Stimulated activated CD4-positive, alpha-beta T cell treated with anti-CD3 and anti-CD28 coated beads, Interleukin-2, amount 100 ng/mL, for 48 hours (primary cell): ENCODE results near the gene SPON2.

Experiments
- DNase-seq, 2 donors: peaks; one replicate each; pipeline ENCODE4 v3.0.0-alpha.2; 2020

SPON2 gene

DNA sequence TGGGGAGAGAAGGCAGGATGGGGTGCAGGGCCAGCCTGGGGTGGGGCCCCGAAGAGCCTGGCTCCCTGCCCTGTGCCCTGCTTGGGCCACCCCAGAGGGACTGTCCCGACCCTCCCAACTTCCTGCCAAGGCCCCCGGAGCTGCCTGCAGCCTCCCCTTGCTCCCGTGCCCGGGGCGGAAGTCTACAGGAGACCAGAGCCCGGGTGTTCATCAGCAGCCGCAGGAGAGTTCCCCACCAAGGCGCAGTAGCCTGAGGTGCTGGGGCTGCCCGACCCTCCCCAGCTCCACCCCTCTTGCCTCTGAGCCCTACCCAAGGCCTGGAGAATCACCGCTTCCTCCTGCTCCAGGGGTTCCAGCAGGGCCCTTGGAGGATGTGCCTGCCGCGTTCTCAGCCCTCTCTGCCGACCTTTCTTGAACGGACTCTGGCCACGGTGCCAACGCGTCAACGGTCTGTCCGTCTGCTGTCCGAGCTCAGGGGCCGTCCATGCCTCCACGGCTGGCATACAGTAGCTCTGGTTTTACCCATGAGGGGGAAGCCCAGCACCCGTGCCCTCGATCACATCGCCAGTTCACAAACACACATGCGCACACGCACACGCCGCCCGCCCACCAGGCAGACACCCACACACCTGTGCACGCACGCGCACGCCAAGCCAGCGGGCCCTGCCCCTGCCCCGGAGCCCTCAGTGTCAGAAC lies 36.0 kb upstream of the SPON2 start:
- DNase-seq = no peak

DNA sequence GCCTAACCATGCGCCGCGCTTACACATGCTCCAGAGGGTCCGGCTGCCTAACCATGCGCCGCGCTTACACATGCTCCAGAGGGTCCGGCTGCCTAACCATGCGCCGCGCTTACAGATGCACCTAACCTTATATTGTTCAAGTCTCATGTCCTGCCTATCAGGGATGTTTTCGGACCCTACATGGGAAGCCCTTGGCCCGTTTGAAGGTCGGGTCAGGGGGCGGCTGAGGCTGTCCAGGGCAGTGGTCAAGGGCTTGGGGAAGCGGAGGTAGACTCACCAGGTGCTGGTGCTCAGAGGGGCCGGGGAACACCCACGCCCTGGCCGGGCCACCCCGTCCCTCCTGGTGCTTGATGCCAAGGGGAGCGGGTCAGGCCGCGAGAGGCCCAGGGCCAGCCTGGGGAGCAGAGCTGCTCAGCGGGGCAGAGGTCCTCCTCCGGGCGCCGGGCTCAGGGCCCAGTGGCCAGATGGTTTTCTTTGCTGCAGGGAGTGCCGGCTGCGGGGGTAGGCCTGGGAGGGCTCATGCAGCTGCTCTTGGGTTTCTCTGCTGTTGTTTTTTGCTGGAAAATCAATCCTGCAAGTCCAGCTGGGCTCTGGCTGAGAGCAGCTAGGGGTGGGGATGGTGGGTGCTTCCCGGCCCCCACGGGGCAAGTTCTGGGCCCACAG lies 35.4 kb upstream of the SPON2 start:
- DNase-seq = no peak

DNA sequence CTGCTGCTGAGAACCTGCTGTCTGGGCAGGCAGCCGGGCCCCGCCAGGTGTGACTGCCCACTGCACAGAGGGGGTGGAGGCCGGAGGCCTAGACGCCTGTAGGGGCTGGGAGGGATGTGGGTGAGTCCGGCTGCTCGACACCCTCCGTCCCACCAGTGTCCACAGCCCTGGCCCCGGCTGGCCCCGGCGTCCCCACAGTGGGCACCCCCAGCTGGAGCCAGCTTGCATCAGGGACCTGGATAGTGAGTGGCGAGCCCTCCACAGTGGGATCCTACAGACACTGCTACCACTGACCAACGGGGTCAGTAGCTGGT lies 34.7 kb upstream of the SPON2 start:
- no peak for DNase-seq

DNA sequence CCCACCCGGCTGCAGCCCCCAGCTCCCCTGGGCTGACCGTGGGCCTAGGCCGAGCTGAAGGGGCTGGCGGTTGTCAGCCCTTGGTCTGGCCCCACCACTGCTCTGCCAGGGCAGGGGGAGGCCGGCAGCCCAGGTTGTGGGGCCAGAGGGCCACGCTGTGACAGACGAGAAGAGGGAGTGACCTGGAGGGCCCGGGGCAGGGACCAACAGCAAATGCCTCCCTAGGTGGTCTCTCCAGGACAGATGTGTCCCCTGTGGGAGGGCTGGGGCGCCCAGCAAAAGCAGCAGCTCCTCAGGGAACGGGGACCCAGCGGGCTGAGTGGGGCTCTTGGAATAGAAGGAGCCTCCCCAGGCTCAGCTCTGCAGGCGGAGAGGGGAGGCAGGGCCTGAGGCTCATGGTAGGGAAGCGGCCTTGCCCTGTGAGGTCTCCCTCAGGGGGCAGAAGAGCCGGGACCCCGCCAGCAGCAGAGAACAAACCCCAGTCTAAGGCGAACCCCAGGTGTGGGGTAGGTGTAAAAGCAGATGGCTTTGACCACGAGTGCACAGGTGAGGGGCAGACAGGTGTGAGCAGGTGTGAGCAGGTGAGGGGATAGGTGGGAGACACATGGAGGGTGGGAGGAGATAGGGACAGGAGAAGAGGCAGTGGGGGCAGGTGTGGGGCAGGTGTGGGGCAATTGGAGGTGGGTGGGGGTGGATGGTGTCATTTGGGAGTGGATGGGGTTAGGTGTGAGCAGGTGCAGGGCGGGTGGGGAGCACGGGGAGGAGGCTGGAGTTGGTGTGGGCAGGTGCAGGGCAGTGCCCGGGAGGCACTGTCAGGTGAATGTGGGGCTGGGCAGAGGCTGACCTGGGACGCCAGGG lies 34.1 kb upstream of the SPON2 start:
- DNase-seq = no peak

DNA sequence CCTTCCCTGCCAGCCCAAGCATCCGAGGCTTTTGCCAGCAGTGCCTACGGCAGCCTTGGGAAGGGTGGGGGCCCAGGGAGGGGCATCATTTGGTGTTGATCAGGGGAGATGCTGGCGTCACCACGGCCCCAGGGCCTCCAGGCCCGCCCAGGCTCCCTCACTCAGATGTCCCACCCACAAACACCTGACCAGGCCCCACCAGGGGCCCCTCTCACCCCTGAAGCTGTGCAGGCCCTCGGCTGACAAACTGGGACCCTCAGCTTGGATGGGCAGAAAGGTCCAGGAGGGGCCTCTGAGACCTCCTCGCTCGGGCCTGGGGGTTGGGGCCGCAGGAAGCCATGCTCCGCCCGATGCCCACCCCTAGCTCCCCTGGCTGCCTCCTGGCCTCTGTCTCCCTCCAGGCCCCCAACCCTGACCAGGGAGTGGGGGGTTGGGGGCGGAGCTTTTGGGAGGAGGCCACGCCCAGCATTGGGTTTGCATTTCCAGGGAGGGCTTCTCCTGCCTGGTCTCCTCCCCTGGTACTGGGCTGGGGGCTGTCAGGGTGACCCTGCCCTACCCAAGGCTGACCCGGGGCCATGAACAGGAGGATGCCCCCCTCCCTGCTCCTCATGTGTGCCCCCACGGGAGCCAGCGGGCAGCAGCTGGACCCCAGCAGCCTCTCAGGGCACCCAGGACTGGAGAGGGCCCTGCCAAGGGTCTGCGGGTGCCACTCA lies 33.4 kb upstream of the SPON2 start:
- no peak for DNase-seq

DNA sequence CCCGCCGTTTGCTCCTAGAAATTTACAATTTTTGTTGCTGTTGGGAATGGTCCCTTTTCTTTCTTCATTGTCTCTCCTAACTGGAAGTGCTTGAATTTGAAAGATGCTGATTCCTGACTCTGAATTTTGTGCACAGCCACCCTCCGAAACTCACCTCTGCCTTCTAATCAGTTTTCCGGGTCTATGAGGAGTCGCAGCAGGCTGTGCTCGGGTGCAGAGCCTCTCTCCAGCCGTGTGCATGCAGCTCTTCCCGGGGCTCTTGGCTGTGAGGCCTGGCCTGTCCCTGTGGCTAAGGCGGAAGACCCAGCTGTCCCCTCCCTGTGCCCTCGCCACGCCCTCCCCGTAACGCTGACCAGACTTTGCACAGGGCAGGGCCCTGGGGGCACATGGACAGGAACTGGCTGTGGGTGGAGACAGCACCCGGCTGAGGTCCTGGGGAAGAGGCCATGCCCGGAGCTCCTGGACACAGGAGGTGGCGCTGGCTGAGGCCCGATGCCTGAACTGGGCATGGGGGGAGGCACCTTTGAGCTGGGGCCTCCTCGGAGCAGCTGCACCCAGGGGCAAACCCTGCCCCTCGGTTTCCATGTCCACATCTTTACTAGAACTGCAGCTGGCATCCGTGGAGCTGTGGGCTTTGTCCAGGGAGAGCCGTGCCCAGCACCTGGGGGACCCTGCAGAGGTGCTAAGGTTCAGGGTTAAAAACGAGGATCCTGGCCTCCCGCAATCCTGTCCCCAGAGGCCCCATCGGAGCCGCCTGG lies 32.6 kb upstream of the SPON2 start:
- no peak for DNase-seq

DNA sequence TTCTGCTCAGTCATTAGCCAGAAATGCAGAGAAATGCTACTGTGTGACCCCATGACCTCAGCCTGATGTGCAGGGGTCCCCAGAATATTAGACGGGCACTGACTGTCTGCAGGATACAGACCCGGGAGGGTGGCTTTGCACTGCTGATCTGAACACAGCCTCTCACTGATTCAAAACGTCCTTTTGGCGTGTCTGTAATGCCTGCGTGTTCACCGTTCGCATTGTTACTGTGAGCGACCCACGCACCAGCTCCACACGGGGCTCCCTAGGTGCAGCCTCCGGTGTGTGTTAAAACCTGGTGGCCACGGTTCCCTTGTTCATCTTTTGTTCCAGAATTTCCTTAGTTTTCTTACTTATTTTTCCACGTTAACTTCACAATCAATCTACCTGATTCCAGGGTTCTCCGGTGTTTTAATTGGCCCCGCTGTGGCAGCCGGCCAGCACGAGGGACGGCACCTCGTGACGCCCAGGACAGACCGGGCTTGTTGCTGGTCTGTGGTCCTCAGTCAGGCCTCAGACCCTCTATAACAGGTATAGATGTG lies 32.0 kb upstream of the SPON2 start:
- no peak for DNase-seq

DNA sequence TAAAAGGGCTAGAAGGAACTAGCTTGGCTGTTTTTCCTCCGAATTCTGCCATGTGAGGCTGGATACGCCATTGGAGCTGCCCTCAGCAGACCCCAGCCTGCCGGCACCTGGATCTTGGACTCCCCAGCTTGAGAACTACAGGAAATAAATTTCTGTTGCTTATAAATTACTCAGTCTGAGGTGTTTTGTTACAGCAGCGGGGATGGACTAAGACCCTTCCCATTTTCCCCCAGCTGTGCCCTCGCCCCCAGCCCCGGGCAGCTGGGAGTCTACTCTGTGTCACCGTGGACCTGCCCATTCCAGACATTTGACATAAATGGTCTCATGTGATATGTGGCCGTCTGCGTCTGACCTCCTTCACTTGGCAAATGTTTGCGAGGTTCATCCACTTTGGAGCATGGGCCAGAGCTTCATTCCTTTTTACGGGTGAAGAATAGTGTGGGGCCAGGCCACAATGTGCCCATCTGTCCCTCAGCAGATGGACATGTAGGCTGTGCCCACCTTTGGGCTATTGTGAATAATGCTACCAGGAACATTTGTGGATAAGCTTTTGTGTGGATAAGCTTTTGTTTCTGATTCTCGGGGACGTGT lies 30.7 kb upstream of the SPON2 start:
- DNase-seq = no peak

DNA sequence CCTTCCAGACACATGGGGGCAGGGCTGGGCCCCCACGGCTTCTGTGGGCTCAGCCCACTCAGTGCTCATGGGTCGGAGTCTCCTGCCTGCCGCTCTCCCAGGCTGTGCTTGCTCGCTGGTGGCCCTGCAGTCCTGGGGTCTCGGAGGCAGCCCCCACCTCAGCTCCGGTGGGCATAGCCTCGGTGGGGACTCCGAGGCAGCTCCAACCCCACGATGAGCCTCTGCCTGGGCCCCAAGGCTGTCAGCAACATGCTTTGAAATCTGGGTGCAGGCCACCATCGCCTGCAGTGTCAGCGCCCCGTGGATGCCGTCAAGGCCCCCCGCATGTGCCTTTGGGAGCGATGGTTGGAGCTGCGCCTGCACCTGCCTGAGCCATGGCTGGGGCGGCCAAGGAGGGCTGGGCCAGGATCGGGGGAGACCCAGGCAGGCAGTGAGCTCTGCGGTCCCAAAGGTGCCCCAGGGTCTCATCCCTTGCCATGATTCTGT lies 30.2 kb upstream of the SPON2 start:
- no peak for DNase-seq

DNA sequence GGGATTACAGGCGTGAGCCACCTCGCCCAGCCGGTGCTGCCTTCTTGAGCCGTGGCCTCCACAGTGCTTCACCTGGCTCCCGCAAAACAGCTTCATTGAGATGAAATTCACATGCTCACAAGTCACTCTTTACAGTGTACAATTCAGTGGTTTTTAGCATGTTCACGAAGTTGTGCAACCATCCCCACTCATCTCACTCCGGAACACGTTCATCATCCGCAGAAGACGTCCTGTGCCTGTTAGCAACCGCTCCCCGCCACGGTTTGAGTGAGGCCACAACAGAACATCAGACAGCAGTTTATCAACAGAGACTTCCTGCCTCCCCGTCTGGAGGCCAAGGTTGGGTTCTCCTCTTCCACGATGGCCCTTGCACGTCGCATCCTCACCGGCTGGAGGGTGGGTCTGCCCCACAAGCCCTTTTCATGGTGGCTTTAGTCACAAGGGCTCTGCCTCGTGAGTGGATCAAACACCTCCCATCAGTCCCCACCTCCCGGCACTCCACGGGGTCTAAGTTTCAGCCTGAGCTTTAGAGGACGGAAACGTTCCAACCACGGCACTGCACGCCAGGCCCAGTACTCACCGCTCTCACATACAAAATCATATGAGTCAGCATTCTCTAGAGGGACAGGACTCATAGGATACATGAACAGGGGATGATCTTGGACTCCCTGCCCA lies 29.6 kb upstream of the SPON2 start:
- DNase-seq = peak; percentile 64 to 70

DNA sequence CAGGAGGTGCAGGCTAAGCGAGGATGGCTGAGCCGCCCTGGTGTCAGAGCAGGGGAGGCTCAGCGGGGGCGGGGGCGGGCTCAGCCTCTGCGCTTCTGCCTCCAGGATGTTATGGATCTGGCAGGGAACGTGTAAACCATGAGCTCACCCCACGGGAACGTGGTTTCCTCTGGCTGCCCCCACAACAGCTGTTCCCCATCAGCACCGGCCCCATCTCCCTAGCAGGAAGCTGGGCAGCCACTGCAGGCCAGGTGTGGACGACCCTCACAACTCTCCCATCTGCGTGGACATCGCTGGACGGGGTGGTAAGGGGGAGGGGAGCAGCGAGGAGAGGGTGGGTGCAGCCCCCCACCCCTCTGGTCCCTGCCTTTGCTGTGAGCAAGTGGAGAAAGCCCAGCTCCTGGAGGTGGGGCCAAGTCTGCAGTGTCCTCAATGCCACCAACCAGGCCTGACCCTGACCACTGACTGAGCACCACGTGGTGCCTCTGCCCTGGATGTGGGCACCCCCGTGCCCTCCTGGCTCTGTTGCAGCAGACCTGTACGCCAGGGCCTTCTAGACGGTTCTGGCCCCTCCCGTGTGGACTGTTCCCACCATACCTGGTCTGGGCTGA lies 28.1 kb upstream of the SPON2 start:
- no peak for DNase-seq

DNA sequence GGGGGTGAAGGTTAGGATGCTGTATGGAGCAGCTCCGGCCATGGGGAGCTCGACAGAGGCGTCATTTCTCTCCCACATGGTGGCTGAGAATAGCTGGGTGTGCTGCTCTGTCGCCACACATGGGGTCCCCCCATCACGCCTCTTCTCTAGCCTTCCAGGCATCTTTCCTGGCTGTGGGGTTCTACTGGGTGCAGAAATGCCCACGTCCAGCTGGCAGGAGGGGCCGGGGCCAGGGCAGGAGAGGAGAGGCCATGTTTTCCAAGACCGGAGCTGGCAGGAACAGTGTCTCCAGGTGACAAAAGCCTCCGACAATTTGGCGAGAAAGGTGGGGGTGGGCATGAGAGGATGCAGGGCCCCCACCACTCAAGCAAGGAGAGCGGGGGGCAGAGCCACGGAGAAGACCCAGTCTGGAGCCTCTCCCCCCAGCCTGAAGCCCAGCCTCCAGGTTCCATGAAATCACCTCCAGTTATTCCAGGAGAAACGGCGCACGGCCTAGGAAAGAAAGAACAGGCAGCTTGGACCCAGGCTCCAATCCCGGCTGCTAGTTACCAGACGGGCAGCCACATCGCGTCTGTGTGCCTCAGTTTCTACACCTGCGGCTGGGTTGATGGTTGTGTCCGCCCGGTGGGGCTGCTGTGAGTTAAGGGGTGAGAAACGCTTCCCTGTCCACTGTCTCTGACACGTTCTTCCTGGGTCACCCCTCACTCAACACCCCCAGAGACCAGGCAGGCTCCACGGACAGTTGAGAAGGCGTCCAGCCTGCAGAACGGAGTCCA lies 27.4 kb upstream of the SPON2 start:
- no peak for DNase-seq

DNA sequence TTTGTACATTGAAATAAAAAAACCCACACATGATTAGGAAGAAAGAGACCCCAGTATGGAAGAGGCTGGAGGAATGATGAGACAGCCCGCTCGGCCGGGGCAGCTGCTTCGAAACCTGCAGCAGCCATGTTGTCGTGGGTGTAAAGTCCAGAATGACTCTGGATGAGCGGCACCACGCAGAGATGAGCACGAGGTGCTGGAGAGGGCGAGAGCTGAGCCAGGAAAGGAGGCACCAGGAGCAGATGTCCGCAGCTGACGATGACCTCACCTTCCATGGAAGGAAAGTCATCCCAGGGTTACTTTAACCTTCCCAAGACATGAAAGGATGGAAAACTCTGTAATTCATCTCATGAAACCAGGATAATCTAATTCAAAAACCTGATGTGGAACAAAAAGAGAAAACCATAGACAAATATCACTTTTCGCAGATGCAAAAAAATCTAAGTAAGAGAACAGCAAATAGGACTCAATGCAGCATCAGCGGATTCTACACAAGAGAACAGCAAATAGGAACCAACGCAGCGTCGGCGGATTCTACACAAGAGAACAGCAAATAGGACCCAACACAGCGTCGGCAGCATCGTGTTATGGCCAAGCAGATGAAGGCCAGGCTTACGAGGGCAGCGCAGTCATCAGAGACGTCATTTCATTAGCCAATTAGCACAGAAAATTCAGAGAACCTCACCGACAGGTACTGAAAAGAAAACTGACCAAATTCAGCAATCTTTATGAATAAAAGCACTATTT lies 25.9 kb upstream of the SPON2 start:
- DNase-seq = no peak

DNA sequence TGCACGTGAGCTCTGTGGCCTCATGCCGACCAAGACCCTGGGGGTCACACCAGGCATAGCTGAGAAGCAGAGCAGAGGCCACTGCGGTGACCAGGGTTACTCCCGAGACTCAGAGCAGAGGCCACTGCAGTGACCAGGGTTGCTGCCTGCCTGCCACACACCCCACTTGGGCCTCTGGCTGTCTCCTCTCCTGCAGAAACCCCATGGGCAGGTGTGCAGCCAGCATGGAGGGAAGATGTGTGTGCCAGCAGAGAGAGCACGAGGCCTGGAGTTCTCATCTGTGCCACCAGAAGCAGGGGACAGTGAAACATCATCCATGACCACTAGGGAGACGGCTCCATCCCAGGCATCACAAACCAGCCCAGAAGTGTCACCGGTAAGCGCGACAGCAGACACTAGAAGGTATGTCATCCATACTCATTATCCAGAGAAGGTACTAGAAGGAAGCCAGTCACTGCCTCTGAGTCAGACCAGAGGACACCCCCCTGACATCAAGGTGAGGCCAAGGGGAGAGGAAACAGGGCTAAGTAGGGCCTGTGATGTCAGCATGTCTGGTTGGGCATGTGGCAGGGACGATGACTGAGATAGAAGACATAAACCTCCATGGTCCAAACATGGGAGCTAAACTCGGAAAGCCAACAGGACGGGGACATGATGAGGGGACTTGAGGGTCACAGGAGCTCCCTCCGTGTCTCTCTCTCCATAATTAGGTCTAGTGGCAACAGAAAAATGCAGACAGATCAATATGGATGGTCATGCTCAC lies 24.2 kb upstream of the SPON2 start:
- DNase-seq = no peak

DNA sequence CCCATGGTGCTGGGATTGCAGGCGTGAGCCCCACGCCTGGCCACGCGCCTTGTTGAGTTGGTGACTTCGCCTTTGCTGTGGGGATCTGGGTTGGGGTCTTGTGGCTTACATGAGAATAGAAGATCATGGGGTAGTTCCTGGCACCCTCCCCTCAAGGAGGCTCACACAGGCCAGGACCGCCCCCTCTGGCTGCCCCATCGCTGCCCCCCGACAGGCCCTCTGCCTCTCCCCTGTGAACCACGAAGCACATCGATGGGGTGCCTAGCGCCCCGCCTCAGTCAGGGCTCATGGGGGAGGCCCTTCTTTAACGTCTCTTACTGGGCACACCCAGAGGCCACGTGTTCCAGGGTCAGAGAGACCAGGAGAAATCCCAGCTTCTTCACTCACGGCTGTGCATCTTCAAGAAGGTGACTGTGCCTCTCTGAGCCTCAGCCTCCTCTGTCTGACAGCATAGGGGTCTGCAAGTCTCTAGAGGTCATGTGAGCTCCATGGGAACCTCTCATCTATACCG lies 23.6 kb upstream of the SPON2 start:
- no peak for DNase-seq

DNA sequence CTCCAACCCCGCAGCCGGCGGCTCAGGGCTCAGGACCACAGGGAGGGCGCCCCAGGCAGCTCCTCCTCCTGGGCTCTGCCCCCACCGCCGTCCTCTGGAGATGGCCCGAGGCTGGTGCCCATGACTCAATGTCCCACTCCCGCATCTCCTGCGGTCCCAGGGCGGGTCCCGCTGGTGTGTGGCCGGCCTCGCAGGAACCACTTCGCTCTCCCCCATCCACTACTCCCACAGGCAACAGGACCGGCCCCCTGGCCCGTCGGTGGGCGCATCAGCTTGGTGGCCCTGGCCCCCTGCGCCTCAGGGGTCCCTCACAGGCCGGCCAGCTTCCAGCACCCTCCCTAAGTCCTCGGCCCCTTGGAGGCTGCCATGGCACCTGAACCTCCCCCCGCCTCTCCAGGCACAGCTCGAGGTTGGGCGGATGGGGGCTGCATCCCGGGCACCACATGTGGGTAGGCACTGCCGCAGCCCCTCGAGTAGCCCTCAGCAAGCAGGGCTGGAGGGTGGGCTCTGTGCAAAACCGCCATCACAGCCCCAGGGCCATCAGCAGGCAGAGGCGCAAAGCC lies 22.8 kb upstream of the SPON2 start:
- DNase-seq = no peak

DNA sequence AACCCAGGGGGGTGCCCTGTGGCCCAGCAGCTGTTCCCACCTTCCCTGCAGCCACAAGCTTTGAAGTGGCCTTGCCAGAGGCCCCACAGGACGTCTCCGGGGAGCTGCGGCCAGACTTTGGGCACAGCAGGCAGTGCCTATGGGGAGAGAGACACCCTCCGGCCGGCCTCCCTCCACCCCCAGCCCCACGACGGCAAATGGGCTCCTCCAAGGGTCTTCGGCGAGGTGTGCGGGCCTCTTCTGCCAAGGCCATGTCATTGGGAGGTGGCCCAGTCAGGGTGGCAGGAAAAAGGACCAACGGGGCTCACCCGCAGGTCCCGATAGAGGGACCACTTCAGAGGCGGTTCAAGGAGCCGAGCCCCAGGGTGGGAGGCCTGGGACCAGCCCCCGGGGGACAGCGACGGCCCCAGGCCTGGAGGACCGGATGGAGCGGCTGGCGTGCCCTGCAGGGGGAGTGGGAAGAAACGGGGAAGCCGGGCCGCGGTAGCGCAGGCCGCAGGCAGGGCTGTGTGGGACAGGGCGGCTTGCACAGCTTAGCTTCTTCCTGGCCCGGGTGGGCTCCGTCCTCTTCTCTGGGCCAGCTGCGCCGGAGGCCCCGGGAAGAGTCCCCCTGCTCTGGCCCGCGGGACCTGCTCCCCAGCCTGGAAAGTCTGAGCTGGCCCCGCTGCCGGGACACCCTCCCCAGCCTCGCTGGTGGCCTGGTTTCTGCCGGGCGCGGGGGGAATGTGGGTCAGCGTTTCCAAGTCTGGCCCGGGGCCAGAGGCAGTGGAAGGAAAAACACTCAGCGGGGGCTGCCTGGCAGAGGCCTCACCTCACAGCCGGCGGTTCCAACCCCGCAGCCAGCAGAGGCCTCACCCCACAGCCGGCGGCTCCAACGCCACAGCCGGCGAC lies 21.9 kb upstream of the SPON2 start:
- DNase-seq = no peak
